Loucy (cell line): Measurements from ENCODE around the gene MOB1A.

Experiments
- H2AFZ ChIP-seq: fragments of 200-600 bp; sonication (generic); 2 replicates; pipeline ENCODE4 v1.6.0; 2016; ENCODE audit warnings: antibody characterized with exemption, mild to moderate bottlenecking, low read length, moderate library complexity
- H3F3A ChIP-seq: fragments of 200-600 bp; 2 replicates; pipeline ENCODE4 v1.6.0; 2016; ENCODE audit warnings: antibody characterized with exemption, low read depth, mild to moderate bottlenecking
- H3K27me3 ChIP-seq: fragments of 200-600 bp; sonication (generic); 2 replicates; pipeline ENCODE4 v1.6.1; 2014; ENCODE audit warnings: low read length, mild to moderate bottlenecking; ENCODE audit not compliant: insufficient read depth, poor library complexity, severe bottlenecking
- H3K36me3 ChIP-seq: fragments of 200-600 bp; sonication (generic); 2 replicates; pipeline ENCODE4 v1.6.1; 2016; ENCODE audit warnings: low read length; ENCODE audit not compliant: insufficient read depth
- H3K4me1 ChIP-seq: fragments of 200-600 bp; sonication (generic); 2 replicates; pipeline ENCODE4 v1.5.1; 2014; ENCODE audit warnings: low read length, mild to moderate bottlenecking; ENCODE audit not compliant: insufficient read depth, poor library complexity, severe bottlenecking
- H3K4me2 ChIP-seq: fragments of 200-600 bp; sonication (generic); 2 replicates; pipeline ENCODE4 v1.6.0; 2014; ENCODE audit warnings: antibody characterized with exemption, low read length, low read depth, mild to moderate bottlenecking; ENCODE audit not compliant: poor library complexity, severe bottlenecking
- H3K4me3 ChIP-seq: fragments of 200-600 bp; sonication (generic); 2 replicates; pipeline ENCODE4 v1.5.1; 2014; ENCODE audit warnings: low read length, mild to moderate bottlenecking, mixed read lengths; ENCODE audit not compliant: poor library complexity, severe bottlenecking
- H3K79me2 ChIP-seq: fragments of 200-600 bp; sonication (generic); 2 replicates; pipeline ENCODE4 v1.6.1; 2014; ENCODE audit warnings: low read length; ENCODE audit not compliant: insufficient read depth
- H3K9ac ChIP-seq: fragments of 200-600 bp; sonication (generic); 2 replicates; pipeline ENCODE4 v1.6.0; 2014; ENCODE audit warnings: mild to moderate bottlenecking, low read depth, low read length, moderate library complexity; ENCODE audit not compliant: poor library complexity, severe bottlenecking
- H3K9me2 ChIP-seq: fragments of 200-600 bp; sonication (generic); replicated peaks from 2 replicates; pipeline ENCODE4 v1.6.1; 2016; ENCODE audit warnings: low read depth, low read length, mixed read lengths
- H3K9me3 ChIP-seq: fragments of 200-600 bp; sonication (generic); 2 replicates; pipeline ENCODE4 v1.6.1; 2014; ENCODE audit warnings: mild to moderate bottlenecking, antibody characterized with exemption, low read length, low read depth; ENCODE audit not compliant: insufficient read depth
- H4K20me1 ChIP-seq: fragments of 200-600 bp; sonication (generic); 2 replicates; pipeline ENCODE4 v1.6.0; 2014; ENCODE audit warnings: antibody characterized with exemption, low read length, mild to moderate bottlenecking; ENCODE audit not compliant: insufficient read depth, poor library complexity, severe bottlenecking
- CTCF ChIP-seq: fragments of 200-600 bp; sonication (generic); conservative IDR thresholded peaks from 2 replicates; pipeline ENCODE4 v1.5.1; 2014; ENCODE audit warnings: mild to moderate bottlenecking, antibody characterized with exemption, low read length
- EZH2phosphoT487 ChIP-seq: fragments of 200-600 bp; IDR thresholded peaks from 2 replicates; pipeline ENCODE4 v1.6.1; 2018; ENCODE audit warnings: antibody characterized with exemption, mild to moderate bottlenecking, moderate library complexity, borderline replicate concordance

The MOB1A gene

GRCh38 chr2:74152954-74153353 is 25.7 kb downstream of the MOB1A start:
- H3K9me2 ChIP-seq = no peaks in the 10 kb centered on the region
- no peaks in the 10 kb centered on the region for H3K9me3 ChIP-seq
- no peaks in the 10 kb centered on the region for H3F3A ChIP-seq
- no peak overlapping the region for H3K4me2 ChIP-seq
- no peak overlapping the region for H3K4me3 ChIP-seq
- peaks cover 5% of the 10 kb centered on the region for H4K20me1 ChIP-seq
- no peak overlapping the region for H3K9ac ChIP-seq
- no peaks in the 10 kb centered on the region for H3K79me2 ChIP-seq
- H3K27me3 ChIP-seq = no peaks in the 10 kb centered on the region
- H3K36me3 ChIP-seq = peaks cover 56% of the 10 kb centered on the region
- H3K4me1 ChIP-seq = peaks cover 6% of the 10 kb centered on the region
- H2AFZ ChIP-seq = no peak overlapping the region
- no peak for TF ChIP-seq EZH2phosphoT487
- no peak for TF ChIP-seq CTCF

GRCh38 chr2:74149570-74150319 is 28.9 kb downstream of the MOB1A start:
- TF ChIP-seq CTCF (no peak), EZH2phosphoT487 (no peak)
- Histone ChIP-seq H3K9me3 (no peaks in the 10 kb centered on the region), H3K36me3 (peaks cover 26% of the 10 kb centered on the region; the same call in 1 of the 2 replicates), H2AFZ (no peak overlapping the region), H3K9ac (no peak overlapping the region), H3K4me2 (no peak overlapping the region), H3K4me1 (peaks cover 18% of the 10 kb centered on the region), H3K4me3 (no peak overlapping the region), H4K20me1 (no peaks in the 10 kb centered on the region), H3K9me2 (no peaks in the 10 kb centered on the region), H3K79me2 (peaks cover 14% of the 10 kb centered on the region), H3K27me3 (no peaks in the 10 kb centered on the region), H3F3A (no peaks in the 10 kb centered on the region)

GRCh38 chr2:74149247-74149525 is 29.5 kb downstream of the MOB1A start:
- peaks cover 14% of the 10 kb centered on the region for H3K79me2 ChIP-seq
- no peaks in the 10 kb centered on the region for H3K9me3 ChIP-seq
- H2AFZ ChIP-seq = no peak overlapping the region
- no peak overlapping the region for H3K4me3 ChIP-seq
- no peak overlapping the region for H3K9ac ChIP-seq
- no peaks in the 10 kb centered on the region for H3K27me3 ChIP-seq
- H3K4me2 ChIP-seq = no peak overlapping the region
- TF ChIP-seq EZH2phosphoT487 (no peak), CTCF (no peak)
- H4K20me1 ChIP-seq = no peaks in the 10 kb centered on the region
- H3K4me1 ChIP-seq = peaks cover 18% of the 10 kb centered on the region
- H3F3A ChIP-seq = no peaks in the 10 kb centered on the region
- no peaks in the 10 kb centered on the region for H3K9me2 ChIP-seq
- H3K36me3 ChIP-seq = peaks cover 20% of the 10 kb centered on the region; the same call in 1 of the 2 replicates
